ENCODE measurements around the gene SNX12.

Gene SNX12

DNA sequence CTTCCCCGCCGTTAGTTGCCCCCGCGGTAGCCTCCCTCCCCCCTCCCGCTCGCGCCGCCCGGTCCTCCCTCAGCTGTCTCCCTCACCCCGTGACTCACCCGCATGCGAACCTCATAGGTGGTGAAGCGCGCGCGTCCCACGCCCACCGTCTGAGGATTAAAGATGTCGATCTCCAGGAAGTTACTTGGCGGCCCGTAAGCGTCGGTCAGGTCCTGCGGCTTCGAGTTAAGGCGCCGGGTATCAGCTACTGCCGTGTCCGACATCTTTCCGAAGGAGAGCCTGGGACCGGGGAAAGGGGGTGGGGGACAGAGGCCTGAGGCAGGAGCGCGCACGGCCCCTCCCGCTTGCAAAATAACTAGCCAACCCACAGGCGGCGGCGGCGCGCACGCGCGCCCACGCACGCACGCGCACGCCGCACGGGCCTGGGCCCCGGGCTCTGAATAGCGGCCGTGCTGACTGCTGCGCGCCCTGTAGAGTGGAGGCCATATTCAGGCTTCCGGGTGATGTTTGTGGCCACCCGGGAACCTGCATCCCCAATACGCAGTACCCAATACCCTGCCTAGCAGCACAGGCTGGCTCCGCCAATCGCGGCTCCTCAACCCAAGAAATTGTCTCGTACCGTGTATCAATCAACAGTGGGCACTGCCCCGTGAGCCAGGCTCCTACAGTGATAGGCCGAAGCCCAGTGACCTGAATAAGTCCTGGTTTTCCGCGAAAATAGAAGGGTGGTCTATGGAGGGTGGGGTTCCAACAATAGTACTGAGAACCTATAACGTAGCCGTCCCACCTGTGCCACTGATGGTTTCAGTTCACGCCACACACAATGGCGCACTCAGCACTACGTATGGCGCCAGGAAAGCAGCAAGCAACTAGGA lies at the start of gene SNX12:
Gene SNX12 (minus strand): TSS at position 291 of the 875 bp plus-strand sequence. CDS start 28 bp downstream, at position 263.
- DNase-seq: peak; percentile 94

DNA sequence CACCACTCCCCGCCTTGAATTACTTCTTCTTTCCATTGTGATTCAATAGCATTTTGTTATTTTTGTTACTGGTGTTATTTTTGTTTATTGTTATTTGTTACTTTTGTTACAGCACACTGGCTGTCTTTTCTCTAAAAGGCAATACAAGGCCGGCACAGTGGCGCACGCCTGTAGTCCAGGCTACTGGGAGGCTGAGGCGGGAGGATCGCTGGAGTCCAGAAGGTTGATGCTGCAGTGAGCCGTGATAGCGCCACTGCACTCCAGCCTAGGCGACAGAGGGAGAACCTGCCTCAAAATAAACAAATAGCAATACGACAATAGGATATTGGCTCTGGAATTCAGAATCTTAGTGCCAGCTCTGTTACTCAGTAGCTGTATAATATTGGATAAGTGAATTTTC lies 49.2 kb upstream of the SNX12 start:
- no peak for DNase-seq

DNA sequence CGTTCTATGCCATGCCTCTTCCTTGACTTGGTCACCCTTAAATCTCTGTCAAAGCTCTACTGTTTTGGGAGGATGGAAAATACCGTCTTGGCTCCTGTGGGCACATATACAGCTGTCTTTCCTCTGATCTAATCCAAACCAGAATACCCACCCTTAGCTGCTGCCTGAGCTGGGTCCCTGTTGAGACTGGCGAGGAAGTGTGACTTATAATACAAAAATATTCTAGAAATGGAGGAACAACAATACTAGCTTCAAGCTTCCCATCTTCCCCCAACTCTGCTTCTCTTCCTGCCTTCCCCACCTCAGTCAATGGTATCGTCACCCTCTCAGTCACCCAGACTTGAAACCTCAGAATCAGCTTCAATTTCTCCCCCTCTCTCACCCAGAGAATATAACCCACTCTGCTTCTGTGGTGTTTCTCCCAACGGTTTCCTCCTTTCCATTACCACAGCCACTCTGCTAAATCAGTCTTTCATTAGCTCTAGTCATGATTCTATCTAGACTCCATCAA lies 43.8 kb upstream of the SNX12 start:
- DNase-seq: no peak

DNA sequence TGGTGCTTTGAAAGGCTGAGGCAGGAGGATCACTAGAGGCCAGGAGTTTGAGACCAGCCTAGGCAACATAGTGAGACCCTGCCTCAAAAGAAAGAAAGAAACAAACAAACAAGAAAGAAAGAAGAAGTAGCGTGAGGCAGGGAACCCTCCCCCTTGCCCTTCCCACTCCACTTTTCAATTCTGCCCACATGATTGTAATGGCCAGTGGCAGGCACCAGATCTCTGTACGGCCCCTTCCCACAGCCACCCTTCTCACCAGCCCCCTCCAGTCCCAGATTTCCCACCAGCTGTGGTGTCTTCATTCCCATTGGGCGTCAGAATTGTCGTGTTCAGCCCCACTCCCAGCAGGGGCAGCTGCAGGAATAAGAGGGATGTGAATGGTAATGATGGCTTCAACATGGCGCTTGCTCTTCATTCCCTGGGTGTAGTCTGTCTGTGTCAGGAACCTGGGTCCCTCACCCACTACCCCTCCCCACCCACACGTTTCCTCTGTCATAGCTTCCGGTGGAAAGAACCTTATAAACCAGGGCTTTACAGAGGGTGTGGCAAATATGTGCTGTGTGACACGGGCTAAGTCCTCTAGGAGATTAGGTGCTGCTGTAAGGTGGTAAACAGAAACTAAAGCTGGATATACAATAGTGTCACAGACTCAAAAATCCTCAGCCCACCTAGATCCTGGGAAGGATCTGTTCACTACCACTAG lies 43.2 kb upstream of the SNX12 start, which contains the start of gene IL2RG:
Gene IL2RG (minus strand): TSS at position 437 of the 703 bp plus-strand sequence. CDS start 38 bp downstream, at position 399.
- no peak for DNase-seq

DNA sequence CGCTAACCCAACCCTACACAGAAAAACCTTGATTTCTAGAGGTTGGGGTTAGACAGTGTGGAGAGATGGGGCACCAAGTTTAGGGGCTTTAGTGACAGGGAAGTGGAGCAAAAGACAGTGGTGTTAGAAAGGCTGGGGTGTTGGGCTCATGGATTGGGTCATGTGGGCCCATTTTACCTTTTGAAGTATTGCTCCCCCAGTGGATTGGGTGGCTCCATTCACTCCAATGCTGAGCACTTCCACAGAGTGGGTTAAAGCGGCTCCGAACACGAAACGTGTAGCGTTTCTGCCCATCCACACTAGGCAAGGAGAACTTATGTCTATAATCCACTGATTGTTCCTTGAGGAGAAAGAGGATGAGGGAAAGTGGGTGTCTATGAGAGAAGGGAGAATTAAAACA lies 40.9 kb upstream of the SNX12 start:
- no peak for DNase-seq

DNA sequence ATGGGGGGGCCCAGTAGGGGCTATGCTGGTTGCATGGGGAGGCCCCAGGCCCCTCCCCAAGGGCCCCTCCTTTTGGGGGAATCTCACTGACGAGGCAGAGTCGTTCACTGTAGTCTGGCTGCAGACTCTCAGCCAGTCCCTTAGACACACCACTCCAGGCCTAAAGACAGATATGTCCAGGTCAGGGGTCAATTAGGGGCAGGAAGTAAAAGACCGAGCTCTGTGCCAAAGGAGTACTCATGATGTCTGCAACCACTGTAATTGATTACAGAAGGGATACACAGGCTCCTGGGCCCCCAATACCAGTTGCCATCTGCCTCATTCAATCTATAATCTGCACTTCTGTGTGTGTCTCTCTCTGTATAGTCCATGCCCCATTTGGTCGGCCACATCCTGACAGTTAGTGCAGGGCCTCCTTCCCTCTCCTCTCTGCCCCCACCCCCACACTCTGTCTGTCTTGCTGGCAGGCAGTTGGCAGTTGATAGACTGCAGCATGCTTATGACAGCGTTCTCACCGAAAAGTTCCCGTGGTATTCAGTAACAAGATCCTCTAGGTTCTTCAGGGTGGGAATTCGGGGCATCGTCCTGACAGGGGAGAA lies 39.7 kb upstream of the SNX12 start:
- DNase-seq: no peak

DNA sequence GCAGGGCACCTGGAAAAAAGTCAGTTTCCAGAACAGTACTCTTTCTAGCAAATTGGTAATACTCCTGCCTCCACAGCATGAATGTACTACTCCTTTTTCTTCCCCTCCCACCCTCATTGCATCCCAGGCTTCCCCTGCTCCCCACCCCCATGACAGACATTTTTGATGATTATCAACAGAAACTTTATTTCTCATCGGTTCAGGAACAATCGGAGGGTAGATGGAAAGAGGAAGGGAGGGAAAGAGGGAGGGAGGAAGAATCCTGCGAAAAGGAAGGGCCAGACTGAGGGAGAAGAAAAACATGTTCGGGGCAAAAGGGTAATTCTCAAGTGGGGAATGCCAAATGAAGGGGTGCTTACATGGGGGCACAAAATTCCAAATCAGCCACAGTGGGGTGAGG lies 39.1 kb upstream of the SNX12 start:
- no peak for DNase-seq

DNA sequence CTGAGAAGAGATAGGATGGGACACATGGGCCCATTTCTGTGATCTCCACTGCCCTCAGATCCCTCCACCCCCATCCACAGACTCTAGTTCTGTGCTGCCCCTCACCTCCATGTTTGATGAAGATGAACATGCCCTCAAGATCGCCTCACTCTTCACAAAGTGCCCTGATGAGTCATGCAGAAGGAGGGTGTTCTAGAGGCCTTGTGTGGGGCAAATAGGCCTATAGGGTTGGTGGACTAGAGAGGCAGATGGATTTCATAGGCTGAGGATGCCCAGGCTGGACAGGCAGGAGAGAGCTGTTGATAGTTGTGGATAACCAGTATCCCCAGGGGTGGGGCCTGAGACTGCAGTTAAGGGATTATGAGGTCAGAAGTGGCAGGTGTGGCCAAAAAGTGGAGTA lies 38.3 kb upstream of the SNX12 start, which contains the start of gene CXorf65:
Gene CXorf65 (minus strand): TSS at position 314 of the 400 bp plus-strand sequence. CDS start 184 bp downstream, at position 130.
- no peak for DNase-seq

DNA sequence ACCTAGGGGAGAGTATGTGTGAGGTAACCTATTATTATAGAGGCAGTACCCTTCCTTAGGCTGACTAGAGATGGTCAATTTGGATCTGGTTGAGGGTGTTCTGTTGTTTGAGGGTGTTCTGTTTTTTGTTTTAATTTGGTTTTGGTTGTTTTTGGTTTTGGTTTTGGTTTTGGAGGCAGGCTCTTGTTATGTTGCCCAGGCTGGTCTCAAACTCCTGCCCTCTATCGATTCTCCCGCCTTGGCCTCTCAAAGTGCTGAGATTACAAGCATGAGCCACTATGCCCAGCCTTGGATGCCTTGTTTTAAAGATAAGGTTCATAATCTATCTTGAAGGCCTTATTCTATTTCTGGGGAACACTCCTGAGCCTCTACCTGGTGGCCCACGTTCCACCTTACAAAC lies 37.5 kb upstream of the SNX12 start:
- no peak for DNase-seq

DNA sequence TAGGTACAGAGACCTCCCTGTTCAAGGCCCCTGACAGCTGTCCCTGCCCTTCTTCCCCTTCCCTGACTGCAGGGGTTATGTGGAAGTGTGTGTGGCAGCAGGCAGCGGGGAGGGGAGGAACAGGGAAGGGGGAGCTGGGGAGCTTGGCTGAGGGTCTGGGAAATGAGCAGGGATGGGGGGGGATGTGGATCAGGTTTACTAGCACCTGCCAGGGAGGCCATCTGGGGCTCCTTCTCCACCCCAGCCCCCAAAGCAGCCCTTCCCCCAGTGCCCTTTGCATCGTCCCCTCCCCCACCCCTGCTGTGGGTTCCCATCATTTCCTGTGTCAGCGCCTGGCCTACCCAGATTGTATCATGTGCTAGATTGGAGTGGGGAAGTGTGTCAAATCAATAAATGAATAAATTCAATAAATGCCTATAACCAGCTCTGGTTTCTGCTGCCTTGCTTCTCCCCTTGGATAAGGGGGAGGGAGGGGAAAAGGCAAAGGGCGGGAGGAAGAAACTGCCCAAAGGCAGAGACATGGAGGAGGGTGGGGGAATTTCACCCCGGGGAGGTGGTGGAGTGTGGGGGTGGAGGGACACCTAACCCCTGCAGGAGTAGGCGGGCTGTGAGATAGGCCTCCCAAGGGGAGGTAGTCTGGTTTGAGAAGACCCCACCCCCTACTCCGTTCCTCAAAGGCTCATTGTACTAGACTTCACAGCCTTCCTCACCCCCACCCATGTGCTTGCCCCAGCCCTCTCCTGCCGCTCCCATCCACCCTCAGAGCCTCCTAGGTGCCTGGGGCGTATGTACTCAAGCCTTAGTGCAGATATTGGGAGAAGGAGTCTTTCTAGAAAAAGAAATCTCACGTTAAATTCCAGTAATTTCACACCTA lies 35.2 kb upstream of the SNX12 start:
- DNase-seq: peak; percentile 91

DNA sequence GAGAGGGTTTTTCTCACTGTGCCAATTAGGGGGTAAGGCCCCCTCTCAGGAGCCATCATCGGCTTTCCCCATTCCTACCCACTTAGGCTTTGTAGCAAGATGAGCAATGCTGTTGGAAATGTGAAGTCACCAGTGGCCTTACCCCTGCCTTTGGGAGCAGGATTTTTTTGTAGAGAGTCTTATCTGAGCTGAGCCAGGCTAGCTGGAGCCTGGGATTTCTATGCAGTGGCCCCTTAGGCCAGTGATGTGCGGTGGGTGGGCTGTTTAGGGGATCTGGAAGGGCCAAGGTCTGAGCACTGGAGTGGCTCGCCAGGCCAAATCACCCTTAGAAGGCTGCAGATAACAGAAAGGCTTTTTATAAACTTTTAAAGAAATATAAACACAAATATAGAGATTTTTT lies 34.2 kb upstream of the SNX12 start:
- DNase-seq: no peak

DNA sequence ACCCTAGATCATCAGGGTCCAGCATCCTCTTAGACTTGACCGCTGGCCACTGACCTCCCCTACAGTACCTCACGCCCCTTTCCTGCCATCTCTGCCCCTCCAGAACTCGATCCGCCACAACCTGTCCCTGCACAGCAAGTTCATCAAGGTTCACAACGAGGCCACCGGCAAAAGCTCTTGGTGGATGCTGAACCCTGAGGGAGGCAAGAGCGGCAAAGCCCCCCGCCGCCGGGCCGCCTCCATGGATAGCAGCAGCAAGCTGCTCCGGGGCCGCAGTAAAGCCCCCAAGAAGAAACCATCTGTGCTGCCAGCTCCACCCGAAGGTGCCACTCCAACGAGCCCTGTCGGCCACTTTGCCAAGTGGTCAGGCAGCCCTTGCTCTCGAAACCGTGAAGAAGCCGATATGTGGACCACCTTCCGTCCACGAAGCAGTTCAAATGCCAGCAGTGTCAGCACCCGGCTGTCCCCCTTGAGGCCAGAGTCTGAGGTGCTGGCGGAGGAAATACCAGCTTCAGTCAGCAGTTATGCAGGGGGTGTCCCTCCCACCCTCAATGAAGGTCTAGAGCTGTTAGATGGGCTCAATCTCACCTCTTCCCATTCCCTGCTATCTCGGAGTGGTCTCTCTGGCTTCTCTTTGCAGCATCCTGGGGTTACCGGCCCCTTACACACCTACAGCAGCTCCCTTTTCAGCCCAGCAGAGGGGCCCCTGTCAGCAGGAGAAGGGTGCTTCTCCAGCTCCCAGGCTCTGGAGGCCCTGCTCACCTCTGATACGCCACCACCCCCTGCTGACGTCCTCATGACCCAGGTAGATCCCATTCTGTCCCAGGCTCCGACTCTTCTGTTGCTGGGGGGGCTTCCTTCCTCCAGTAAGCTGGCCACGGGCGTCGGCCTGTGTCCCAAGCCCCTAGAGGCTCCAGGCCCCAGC lies 32.7 kb upstream of the SNX12 start:
- DNase-seq: no peak

DNA sequence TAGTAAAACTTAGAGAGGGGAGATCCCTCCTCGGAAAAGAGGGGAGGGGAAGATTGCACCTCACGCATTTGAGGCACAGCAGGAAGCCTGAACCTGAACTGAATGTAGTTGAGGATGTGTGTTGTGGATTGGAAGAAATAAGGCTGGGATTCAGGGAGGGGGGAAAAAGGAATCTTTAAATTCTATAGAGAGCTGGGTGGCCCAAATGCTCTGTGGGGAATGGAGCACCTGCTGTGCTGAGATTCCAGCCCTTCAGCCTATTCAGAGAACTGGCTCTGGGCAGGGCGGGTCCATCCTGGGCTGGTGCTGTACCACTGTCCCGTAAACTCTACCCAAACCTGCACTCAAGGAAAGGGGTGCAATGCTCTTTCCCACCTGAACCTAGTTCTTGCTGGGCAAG lies 31.6 kb upstream of the SNX12 start:
- DNase-seq: no peak

DNA sequence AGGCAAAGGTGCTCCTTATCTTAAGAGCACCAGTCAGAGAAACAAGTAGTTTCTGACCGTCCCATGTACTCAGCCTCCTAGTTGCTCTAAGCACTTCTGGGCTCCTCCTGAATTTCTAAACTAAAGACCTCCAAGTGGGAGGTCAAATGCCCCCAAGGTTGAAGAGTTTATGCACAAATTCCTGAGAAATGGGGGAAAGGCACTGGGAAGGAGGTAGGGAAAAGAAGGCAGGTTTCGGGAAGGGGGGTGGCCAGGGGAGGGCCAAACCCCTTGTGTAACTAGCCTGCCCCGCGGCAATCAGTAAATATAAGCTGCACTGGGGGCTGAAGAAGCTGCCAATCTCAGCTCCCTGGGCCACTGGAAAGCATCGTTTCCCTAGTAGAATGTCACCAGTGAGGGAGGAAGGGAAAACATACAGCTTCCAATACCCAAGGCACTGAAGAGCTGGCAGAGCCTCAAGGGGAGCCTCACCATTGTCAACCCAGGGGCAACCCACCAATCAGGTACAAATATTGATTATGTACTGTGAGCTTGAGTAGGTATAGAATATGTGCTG lies 30.9 kb upstream of the SNX12 start:
- no peak for DNase-seq

DNA sequence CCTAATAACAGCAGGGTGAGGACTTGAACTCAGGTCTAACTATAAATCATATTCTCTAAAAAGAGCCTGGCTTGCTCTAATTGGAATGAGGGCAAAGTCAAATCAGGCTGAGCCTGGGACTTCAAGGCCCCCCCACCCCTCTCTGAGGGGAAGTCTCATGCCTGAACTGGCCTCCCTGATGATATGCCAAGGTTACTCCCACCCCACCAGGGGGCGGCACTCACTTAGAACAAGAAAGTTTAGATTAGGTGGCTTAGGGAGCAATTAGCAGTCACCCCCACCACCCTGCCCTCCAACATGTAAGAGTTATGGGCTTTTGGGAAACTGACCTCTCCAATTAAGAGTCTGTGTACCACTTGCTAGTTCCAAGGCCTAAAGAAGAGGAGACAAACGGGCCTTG lies 30.2 kb upstream of the SNX12 start:
- peak; percentile 21 for DNase-seq

DNA sequence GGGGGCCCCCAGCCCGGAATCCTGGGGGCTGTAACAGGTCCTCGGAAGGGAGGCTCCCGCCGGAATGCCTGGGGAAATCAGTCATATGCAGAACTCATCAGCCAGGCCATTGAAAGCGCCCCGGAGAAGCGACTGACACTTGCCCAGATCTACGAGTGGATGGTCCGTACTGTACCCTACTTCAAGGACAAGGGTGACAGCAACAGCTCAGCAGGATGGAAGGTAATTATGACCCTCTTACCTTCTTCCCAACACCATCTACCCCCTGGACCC lies 28.6 kb upstream of the SNX12 start:
- DNase-seq: no peak

DNA sequence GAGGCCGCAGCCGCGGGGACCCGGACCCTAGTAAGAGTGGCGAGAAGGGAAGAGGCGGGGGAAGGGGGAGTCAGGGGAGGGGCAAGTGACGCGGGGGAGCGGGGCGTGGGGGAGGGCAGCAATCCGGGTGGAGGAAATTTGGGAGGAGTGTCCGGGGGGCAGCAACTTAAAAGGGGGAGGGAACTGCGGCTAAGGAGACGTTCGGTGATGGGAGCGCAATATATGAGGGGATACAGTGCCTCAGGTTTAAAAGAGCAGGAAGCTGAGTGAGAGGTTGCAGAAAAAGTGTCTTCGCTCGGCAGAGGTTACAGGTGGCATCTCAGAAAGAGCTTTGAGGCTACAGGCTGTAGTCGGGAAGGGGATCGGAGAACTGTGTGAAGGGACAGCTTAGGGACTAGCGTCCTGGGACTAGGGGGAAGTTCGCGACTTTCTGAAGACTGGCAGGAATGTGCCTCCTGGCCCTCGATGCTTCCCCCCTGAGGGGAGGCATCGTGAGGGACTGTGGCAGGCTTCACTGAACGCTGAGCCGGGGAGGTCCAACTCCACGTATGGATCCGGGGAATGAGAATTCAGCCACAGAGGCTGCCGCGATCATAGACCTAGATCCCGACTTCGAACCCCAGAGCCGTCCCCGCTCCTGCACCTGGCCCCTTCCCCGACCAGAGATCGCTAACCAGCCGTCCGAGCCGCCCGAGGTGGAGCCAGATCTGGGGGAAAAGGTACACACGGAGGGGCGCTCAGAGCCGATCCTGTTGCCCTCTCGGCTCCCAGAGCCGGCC lies 28.0 kb upstream of the SNX12 start:
- peak; percentile 74 for DNase-seq

DNA sequence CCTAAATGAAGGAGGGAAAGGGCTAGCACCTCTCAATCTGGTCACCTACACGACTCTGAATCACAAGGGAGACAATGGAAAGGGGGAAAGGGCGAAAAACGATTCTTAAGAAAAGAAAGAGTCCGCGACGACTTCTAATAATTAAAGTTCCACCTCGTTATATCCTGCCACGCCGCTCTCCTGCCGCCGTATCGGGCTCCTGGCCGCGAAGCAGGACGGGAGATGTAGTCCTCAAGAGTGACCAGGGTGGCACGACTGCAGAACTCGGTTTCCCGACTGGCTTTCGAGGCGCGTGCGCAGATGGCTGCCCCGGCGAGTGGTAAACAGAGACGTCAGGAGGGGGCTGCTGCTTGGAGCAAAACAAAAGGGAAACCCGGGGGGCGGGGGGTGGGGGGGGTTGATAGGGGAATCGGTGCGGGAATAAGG lies 27.4 kb upstream of the SNX12 start, which contains the start of gene FOXO4:
Gene FOXO4 (plus strand): TSS at position 297 of the 426 bp plus-strand sequence. CDS start 678 bp downstream, outside the sequence.
- DNase-seq: peak; percentile 82

DNA sequence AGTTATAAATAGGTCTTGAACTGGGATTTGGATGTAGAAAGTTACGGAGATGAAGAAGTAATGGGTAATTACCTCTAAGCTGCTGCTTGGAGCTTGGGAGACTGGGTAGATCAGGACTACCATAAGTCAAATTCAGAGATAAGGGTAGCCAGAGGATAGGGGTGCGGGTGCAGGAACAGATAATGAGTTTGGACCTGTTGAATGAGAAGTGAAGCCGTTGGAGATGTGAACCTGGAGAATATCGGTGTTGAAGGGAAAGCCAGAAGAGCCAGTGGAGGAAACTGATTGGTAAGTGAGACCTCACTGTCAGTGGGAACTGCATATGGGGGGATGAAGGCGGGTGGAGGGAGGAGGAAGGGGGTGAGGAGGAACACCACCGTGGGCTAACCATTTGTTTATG lies 26.9 kb upstream of the SNX12 start:
- DNase-seq: no peak

DNA sequence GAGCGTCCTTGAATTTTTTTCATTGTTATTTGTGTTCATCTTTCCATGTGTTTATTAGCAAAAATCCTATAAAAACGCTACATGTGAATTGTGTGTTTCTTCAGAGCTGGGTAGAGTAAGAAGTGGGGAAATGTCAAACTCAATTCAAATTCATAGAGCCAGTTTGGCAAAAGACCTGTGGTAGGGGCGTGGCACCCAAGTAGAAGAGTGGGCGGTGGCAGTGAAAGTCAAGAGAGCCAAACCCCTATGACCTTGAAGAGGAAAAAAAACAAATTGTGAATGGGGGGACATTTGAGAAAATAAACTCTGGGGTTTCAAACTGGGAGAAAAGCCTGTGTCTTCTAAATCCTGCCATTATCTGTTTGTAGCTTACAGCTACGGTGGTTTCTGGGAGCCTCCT lies 23.1 kb upstream of the SNX12 start:
- DNase-seq: no peak

Measured in NCI-H2171 treated with DMSO at 0.1 percent for 48 hours (cell line).